ENCODE results near the gene ST6GALNAC4.

ST6GALNAC4 gene

DNA sequence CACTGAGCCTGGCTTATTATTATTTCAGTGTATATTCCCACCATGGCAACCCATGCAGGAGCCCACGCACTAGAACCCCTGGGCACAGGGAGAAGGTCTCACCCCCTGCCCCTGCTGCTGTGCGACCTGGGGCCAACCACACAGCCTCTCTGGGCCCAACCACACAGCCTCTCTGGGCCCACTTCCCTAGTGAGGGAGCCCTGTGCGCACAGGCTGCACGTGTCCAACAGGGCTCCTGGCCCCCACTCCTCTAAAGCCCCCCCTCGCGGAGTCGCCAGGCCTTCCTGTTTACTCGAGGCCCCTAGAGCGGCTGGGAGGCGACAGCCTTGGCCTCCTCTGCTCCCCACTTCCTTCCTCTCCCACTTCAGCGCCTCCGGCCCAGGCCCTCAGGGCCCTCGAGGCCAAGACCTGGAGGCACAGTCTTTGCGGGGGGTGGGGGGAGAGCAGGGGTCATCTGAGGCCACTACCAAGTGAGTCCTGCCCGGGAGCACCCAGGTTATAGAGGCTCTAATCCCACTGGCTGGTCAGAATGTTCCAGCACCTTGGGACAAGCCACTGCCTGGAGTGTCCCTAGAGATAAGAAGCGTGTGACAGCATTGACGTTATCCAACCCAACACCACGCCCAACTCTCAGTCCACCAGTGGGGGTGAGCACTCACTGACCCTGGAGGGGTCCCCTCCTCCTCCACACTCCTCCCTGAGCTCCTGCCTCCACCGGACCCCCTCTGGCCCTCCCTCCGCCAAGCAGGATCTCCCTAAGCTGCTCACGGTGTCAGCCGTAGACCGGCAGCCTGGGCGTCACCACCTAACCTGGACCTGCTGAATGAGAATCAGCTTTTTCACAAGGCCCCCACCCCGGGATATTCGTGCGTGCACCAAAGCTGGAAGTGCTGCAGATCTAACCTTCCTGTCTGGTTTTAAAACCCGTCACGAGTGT is 54.5 kb downstream of the ST6GALNAC4 start:
- Histone ChIP-seq H3K4me1 (ENCODE audit: control extremely low read depth in 1 of 4, control insufficient read depth in 4 of 4, insufficient read depth in 4 of 4, low read length in 3 of 4) (peaks cover 19 to 89% (median 83%) of the 10 kb centered on the region in 4 experiments), H3K27ac (ENCODE audit: insufficient read depth in 1 of 2, low read depth in 1 of 2, low read length in 2 of 2, poor library complexity in 1 of 2, severe bottlenecking in 2 of 2) (peak overlapping the region; percentile 66 to 85), H3K36me3 (ENCODE audit: control insufficient read depth in 4 of 4, insufficient read depth in 4 of 4, low read length in 3 of 4) (no peaks in the 10 kb centered on the region), H3K27me3 (replicated peaks in 2 of 5; ENCODE audit: control insufficient read depth in 4 of 5, insufficient read depth in 5 of 5, low read length in 4 of 5) (no peaks in the 10 kb centered on the region), H3K4me3 (ENCODE audit: control insufficient read depth in 1 of 7, extremely low read depth in 1 of 7, insufficient read depth in 4 of 7, low read depth in 2 of 7, low read length in 6 of 7) (peak overlapping the region in 4 of 7 experiments; percentile 26 to 57 (median 39)), H3K9me3 (ENCODE audit: control extremely low read depth in 1 of 5, control insufficient read depth in 4 of 5, insufficient read depth in 2 of 5, low read depth in 1 of 5, low read length in 4 of 5) (no peaks in the 10 kb centered on the region)
- ChIA-PET CTCF (interaction anchor here (0.9 to 5.4 kb wide), 15 partner anchors 8 to 127 kb away, joined by 3 to 33 read pairs (median 5); partner anchors contain the start of genes CDK9, ENG, SH2D3C and TOR2A), POLR2A (interaction anchor here (0.7 to 1.5 kb wide), 6 partner anchors 9 to 91 kb away, joined by 3 to 6 read pairs (median 4); partner anchors contain the start of gene CDK9)
- peak; percentile 81 to 97 (median 96) for DNase-seq
- 2% methylated on average over 19 of the region's 29 CpGs for WGBS (ENCODE audit: insufficient coverage)

DNA sequence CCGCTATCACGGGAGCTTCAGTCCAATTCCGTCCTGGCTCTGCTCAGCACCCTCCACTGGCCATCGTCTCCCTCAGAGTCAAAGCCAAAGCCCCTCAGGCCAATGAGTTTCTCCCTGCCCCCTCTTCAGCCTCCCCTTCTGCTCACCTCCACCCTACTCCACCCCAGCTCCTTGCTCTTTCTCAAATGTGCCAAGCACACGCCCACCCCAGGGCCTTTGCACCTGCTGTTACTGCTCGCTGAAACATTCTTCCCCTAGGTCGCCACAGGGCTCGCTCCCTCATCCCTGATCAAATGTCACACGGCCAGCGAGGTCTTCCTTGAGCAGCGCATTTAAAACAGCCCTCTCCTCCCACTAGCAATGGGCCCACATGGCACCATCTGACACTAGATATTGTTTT is 56.1 kb downstream of the ST6GALNAC4 start:
- CTCF ChIA-PET: interaction anchor here (0.6 to 1.8 kb wide), 5 partner anchors 9 to 43 kb away, joined by 3 to 9 read pairs (median 3); no protein-coding TSS in a partner anchor
- H3K27ac ChIP-seq (ENCODE audit: insufficient read depth in 1 of 2, low read depth in 1 of 2, low read length in 2 of 2, poor library complexity in 1 of 2, severe bottlenecking in 2 of 2): peak overlapping the region in 1 of 2 experiments; percentile 33
- 93% methylated on average over 7 of the region's 11 CpGs for WGBS (ENCODE audit: insufficient coverage)

DNA sequence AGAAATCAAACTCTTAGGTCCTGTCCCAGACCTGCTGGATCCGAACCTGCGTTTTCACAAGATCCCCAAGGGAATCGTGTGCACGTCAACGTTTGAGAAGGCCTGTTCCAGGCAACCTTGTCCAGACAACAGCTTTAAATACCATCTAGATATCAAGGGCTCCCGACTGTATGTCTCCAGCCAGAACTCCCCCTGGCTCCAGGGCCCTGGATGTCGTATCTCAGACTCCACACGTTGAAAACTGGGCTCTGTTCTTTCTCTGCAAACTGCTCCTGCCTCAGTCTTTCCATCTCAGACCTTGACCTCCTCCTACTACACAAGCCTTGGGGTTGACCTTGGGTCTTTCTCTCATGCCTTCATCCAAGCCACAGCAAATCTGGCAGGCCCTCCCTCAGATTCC is 56.6 kb downstream of the ST6GALNAC4 start:
- Histone ChIP-seq H3K27ac (ENCODE audit: insufficient read depth in 1 of 2, low read depth in 1 of 2, low read length in 2 of 2, poor library complexity in 1 of 2, severe bottlenecking in 2 of 2) (peak overlapping the region in 1 of 2 experiments; percentile 33), H3K27me3 (replicated peaks in 2 of 5; ENCODE audit: control insufficient read depth in 4 of 5, insufficient read depth in 5 of 5, low read length in 4 of 5) (no peaks in the 10 kb centered on the region), H3K9me3 (ENCODE audit: control extremely low read depth in 1 of 5, control insufficient read depth in 4 of 5, insufficient read depth in 2 of 5, low read depth in 1 of 5, low read length in 4 of 5) (no peaks in the 10 kb centered on the region), H3K4me1 (ENCODE audit: control extremely low read depth in 1 of 4, control insufficient read depth in 4 of 4, insufficient read depth in 4 of 4, low read length in 3 of 4) (peaks cover 24 to 94% (median 91%) of the 10 kb centered on the region in 4 experiments), H3K36me3 (ENCODE audit: control insufficient read depth in 4 of 4, insufficient read depth in 4 of 4, low read length in 3 of 4) (no peaks in the 10 kb centered on the region), H3K4me3 (ENCODE audit: control insufficient read depth in 1 of 7, extremely low read depth in 1 of 7, insufficient read depth in 4 of 7, low read depth in 2 of 7, low read length in 6 of 7) (no peak overlapping the region)
- no peak for DNase-seq
- WGBS (ENCODE audit: insufficient coverage): 95% methylated on average over 7 of the region's 8 CpGs
- ChIA-PET CTCF (interaction anchor here (0.6 to 1.8 kb wide), 5 partner anchors 10 to 59 kb away, joined by 3 to 9 read pairs (median 3); no protein-coding TSS in a partner anchor), POLR2A (no interaction called here)

More for the DNA sequence above, 56.1 kb downstream of the ST6GALNAC4 start:
- H3K4me3 ChIP-seq (ENCODE audit: control insufficient read depth in 1 of 7, extremely low read depth in 1 of 7, insufficient read depth in 4 of 7, low read depth in 2 of 7, low read length in 6 of 7): no peak overlapping the region
- H3K36me3 ChIP-seq (ENCODE audit: control insufficient read depth in 4 of 4, insufficient read depth in 4 of 4, low read length in 3 of 4): no peaks in the 10 kb centered on the region
- DNase-seq: no peak
- POLR2A ChIA-PET: no interaction called here
- no peaks in the 10 kb centered on the region for H3K9me3 ChIP-seq (ENCODE audit: control extremely low read depth in 1 of 5, control insufficient read depth in 4 of 5, insufficient read depth in 2 of 5, low read depth in 1 of 5, low read length in 4 of 5)
- peaks cover 22 to 94% (median 91%) of the 10 kb centered on the region in 4 experiments for H3K4me1 ChIP-seq (ENCODE audit: control extremely low read depth in 1 of 4, control insufficient read depth in 4 of 4, insufficient read depth in 4 of 4, low read length in 3 of 4)
- H3K27me3 ChIP-seq (replicated peaks in 2 of 5; ENCODE audit: control insufficient read depth in 4 of 5, insufficient read depth in 5 of 5, low read length in 4 of 5): no peaks in the 10 kb centered on the region

DNA sequence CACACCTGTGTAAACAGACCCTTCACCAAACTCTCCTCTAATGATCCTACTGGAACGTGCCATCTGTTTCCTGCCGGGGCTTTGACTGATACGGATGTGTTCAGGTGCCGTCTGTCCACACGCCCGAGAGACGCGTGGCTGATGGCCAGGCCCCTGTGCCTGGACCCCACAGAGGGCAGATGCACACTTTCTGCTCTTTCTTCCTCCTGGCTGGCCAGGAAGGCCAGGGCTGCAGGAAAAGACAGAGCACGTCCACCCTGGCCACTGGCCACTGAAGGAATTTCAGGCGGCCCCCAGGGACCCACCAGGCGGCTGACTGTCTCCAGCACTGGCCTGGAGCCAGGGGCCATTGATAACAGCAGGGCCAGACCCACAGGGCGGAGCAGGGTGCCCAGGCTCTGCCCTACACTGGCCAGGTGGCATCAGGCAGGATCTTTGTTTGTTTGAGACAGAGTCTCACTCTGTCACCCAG is 58.8 kb downstream of the ST6GALNAC4 start:
- Histone ChIP-seq H3K36me3 (ENCODE audit: control insufficient read depth in 4 of 4, insufficient read depth in 4 of 4, low read length in 3 of 4) (no peaks in the 10 kb centered on the region), H3K27me3 (replicated peaks in 2 of 5; ENCODE audit: control insufficient read depth in 4 of 5, insufficient read depth in 5 of 5, low read length in 4 of 5) (no peaks in the 10 kb centered on the region), H3K4me3 (ENCODE audit: control insufficient read depth in 1 of 7, extremely low read depth in 1 of 7, insufficient read depth in 4 of 7, low read depth in 2 of 7, low read length in 6 of 7) (peak overlapping the region in 2 of 7 experiments; percentile 22 to 33), H3K27ac (ENCODE audit: insufficient read depth in 1 of 2, low read depth in 1 of 2, low read length in 2 of 2, poor library complexity in 1 of 2, severe bottlenecking in 2 of 2) (no peak overlapping the region), H3K4me1 (ENCODE audit: control extremely low read depth in 1 of 4, control insufficient read depth in 4 of 4, insufficient read depth in 4 of 4, low read length in 3 of 4) (peaks cover 24 to 96% (median 91%) of the 10 kb centered on the region in 4 experiments), H3K9me3 (ENCODE audit: control extremely low read depth in 1 of 5, control insufficient read depth in 4 of 5, insufficient read depth in 2 of 5, low read depth in 1 of 5, low read length in 4 of 5) (no peaks in the 10 kb centered on the region)
- peak in 2 of 3 donors; percentile 80 to 88 for DNase-seq
- ChIA-PET POLR2A (interaction anchor here (0.9 kb wide), 1 partner anchor 25 kb away, joined by 3 read pairs; no protein-coding TSS in a partner anchor), CTCF (interaction anchor here (0.7 to 2.5 kb wide), 4 partner anchors 11 to 65 kb away, joined by 3 to 6 read pairs (median 4); no protein-coding TSS in a partner anchor)
- WGBS (ENCODE audit: insufficient coverage): 25% methylated on average over 12 of the region's 12 CpGs

Measured in common myeloid progenitor, CD34-positive (primary cell).